Hepatocyte (in vitro differentiated cells): ENCODE results near the gene FNDC11.

Source experiments
- CTCF ChIP-seq: fragments of 200-600 bp; sonication (generic); IDR thresholded peaks from 2 replicates; pipeline ENCODE4 v1.5.1; 2016; ENCODE audit warnings: antibody characterized with exemption, mild to moderate bottlenecking; ENCODE audit not compliant: poor library complexity
- EZH2phosphoT487 ChIP-seq: fragments of 200-600 bp; sonication (generic); IDR thresholded peaks from one replicate; pipeline ENCODE4 v1.6.1; 2018; ENCODE audit warnings: antibody characterized with exemption, mild to moderate bottlenecking, low read depth, moderate library complexity; ENCODE audit not compliant: unreplicated experiment, severe bottlenecking

- TF ChIP-seq CTCF (no peak), EZH2phosphoT487 (no peak)
Observed at GRCh38 chr20:63520504-63520933, 33.4 kb upstream of the FNDC11 start, which contains the start of gene PPDPF.
